CD4-positive, alpha-beta T cell treated with Interleukin-4 for 4 hours (primary cell): Measurements from ENCODE around the gene TPCN2.
"Not testable (repeated sequence)": the region's sequence is repeated elsewhere in the genome, so short reads cannot be mapped to it uniquely, and the experiment has no call there.

Source experiments
- DNase-seq: peaks from one replicate; pipeline ENCODE4 v3.0.0-alpha.2; 2020

The TPCN2 gene

DNA sequence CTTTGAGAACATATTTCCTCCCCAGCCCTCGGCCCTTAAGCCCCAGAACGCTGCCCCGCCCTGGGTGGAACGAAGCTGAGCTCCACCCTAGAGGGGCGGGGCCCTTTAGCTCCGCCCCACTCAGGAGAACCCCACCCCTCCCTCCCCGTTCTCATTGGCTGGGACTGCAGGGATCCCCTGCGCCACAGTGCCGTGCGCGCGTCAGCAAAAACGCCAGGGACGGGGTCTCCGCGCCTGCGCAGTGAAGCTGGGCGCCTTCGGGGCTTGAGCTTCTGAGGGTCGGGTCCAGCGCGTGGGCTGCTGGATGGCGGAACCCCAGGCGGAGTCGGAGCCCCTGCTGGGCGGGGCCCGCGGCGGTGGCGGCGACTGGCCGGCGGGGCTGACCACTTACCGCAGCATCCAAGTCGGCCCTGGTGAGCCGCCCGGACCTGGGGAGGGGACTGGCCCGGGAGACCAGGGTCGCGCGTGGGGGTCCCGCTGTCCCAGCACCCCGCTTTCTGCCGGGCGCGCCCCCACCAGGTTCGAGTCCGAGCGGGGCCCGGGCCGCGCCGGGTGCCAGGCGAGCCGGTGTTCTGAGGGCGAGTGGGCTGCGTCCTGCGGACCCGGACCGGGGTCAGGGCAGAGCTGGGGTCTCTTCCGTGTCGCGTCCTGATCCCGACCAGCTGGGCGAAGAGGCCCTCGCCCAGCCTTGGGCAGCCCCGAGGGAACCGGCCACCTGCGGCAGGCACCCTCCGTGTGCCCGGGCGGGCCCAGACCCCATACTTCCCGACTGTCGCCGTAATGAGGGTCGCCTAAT is at the start of gene TPCN2:
TSS of gene TPCN2 (plus strand) at position 239 of the 796 bp plus-strand sequence. CDS start at position 305, 66 bp downstream.
- peak; percentile 92 for DNase-seq

GRCh38 chr11:68999093-68999747 is 49.5 kb upstream of the TPCN2 start:
- no peak for DNase-seq

DNA sequence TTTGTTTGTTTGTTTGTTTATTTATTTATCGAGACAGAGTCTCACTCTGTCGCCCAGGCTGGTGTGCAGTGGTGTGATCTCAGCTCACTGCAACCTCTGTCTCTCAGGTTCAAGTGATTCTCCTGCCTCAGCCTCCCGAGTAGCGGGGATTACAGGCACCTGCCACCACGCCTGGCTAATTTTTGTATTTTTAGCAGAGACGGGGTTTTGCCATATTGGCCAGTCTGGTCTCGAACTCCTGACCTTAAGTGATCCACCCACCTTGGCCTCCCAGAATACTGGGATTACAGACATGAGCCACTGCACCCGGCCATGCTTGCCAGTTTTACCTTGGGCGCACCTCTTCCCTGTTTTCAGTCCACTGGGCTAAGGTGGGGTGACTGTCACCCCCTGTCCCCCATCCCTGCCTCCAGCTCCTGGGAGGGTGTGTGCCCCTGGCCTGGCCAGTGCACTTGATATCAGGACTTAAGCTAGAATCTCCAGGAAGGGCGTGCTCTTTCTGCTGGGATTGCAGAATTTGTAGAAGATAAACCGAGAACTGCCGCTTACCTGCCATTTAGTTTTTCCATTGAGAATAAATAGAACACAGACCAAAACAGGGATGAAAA is 48.9 kb upstream of the TPCN2 start:
- DNase-seq, result not testable (repeated sequence)

GRCh38 chr11:69000391-69000790 is 48.3 kb upstream of the TPCN2 start:
- no peak for DNase-seq

DNA sequence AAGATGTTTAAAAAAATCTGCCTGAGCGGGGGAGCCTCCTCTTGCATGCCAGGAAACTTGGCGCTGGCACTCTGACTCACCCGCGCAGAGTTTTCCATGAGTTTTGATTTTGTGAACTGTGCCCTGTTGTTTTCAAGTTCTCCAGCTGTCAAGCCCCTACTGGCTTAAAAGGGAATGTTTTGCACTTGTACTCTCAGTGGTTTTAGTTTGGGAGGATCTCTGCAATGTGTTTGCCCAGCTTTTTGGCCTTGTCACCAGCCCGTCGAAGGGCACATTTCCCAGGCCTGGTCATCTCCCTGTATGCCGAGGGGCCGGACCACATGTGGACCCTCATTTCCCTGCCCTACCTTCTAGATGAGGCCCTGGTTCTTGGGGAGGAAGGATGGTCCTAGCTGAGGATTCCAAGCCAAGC is 47.9 kb upstream of the TPCN2 start:
- DNase-seq, result no peak

DNA sequence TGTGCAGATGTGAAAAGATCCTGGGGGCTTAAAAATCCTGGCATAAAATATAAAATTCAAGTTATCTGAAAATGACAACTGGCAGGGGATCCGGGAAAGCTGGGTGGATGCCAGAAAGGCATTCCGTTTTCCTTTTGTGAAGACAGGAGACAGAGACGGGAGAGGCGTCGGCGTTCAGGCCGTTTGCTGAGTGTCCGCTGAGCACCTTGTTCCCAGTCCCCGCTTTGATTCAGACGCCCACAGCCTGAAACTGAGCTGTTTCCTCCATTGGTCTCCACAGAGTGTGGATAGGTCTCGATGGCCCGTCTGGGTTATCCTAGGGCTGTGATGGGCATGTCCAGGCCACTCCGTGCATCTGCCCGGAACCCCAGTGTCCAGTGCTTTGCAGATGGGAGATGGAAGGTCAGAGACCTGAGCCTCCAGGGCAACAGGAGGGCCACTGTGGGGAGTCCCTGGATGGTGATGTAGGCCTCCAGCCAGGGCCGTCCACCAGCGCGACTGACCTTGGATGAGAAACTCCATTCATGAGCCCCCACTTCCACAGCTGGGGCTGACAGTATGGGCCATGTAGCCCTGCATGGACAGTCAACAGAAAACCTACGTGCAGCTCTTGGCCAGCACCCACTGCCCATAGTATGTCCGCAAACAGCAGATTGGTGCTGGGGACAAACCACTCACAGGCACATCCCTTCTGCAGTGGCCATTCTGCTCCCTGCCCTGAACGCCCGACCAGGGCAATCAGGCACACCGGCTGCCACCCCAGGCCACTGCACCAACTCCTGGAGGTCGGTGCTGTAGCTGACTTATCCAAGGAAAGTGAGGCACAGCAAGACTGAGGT is 47.3 kb upstream of the TPCN2 start:
- DNase-seq, result no peak

DNA sequence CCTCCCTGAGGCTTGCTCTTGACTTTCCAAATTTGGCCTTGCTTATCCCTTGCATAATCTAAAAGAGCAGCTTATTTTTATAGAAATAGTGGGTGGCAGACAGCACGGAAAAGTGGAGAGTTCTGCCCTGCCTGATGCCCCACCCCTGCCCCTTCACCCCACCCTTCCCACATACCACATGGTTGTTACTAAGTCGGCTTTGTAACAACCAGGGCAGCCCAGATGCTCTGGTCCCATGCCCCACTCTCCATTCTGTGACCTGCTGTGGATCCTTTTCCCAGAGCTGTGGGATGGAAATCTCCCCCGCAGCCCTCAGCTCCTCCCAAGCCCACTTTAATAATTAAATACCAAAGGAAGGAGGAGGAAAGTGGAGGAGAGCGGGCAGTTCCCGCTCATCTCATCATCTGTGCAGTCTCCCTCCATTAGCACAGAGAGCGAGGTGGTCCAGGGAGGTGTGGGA is 46.6 kb upstream of the TPCN2 start:
- DNase-seq, result no peak

DNA sequence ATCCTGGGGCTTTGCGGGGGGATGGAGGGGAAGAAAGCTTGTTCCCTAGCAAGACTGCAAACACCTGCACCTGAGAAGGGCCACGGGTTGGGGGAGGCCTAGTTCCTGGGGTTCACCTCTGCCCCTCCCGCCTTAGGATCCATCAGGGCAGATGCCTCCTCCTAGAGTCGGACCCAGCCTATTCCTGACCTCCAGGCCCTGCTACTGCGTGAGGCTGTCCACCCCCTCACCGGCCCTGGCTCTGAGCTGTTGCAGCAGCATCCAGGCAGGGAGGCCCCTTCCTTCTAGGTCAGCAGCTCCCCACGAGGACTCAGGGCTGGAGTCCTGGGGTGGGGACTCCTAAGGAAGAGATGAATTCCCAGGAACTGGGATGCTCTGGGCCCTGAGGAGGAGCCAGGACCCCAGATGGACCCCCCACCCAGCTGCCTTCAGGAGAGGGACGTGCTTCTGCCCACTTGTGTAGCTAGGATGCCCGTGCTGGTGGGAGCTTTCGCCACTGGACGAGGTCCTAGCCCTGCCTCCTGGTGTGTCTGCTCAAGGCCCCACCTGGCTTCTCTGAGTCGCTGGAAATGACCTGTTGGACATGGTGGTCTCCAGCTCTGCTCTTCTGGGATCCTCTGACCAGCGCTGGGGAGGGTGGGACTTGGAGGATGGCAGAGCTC is 46.0 kb upstream of the TPCN2 start:
- DNase-seq, result no peak

- DNase-seq, result no peak
Observed at GRCh38 chr11:69003301-69003865, 45.3 kb upstream of the TPCN2 start.

DNA sequence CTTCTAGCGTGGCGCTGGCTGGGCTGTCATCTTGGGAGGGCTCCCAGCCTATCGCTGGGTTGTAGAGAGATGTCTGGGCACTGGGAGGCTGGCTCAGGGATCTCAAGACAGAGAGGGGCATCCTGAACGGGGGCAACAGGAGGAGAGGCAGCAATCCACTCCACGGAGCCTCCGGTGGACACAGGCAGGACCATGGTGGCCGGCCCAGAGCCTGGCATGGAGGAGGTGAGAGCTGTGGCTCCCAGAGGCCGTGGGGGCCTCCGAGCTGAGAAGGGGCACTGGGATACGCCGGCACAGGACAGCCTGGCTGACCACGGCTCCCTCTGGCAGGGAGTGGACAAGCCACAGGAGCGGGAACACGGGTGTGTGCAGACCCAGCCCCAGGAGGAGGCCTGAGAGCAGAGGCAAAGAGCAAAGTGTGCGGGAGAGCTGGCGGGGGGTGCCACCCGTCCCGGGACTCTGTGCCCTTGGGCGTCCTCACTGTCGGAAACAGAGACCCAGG is 44.8 kb upstream of the TPCN2 start:
- DNase-seq, result no peak

DNA sequence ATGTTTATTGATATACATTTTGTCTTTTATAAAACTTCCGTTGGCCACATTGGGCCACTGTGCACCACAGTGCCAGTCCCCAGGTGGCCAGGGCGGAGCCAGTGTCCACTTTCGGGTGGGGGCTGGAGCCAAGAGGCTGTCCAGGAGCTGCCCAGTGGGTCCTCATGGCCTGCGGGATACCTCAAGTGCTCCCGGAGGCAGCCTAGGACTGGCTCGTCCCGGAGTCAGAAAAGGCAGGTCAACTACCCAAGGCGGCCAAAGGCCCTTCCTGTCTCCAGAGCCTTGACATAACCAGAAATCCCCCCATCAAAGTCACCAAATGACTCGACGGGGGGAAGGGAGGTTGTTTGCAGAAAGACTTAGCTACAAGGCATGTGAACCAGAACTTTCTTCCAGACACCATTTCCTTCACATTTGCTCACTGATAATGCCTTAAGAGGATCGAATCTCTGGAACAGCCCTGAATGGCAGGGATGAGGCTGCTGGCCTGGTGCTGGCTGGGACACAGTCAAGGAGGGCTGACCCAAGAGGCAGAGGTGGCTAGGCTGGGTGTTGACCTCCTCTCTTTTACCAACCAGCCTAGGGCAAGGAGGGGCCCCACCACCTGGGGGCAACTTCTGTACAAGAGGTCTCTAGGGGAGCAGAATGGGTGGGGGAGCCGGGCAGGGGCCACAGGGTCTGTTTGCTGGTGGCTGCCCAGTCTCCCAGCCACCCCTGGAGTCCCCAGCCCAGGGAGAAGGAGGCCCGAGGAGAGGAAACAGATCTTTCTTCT is 44.1 kb upstream of the TPCN2 start:
- no peak for DNase-seq

- DNase-seq, result no peak
Observed at GRCh38 chr11:69005183-69005630, 43.5 kb upstream of the TPCN2 start.

- DNase-seq, result no peak
Observed at GRCh38 chr11:69005631-69006368, 42.9 kb upstream of the TPCN2 start.

GRCh38 chr11:69006816-69007215 is 41.9 kb upstream of the TPCN2 start:
- DNase-seq, result no peak

DNA sequence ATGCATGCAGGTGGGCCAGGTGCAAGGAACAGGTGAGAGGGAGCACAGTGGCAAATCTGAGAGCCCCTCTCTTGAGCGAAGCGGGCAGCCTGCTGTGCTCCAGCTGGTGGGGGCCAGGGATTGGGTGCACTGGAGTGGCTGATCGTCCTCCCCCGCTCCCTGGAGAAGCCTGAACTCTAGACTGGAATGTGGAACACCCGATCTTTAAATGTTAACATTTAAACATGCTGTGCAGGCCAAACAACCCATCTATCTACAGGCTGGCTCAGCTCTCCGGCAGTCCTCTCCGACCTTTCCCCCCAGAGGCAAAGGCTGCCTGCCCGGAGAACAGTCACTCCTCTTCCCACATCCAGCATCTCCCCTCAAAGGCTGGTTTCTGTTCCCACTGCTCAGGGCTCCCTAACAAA is 40.8 kb upstream of the TPCN2 start:
- no peak for DNase-seq

DNA sequence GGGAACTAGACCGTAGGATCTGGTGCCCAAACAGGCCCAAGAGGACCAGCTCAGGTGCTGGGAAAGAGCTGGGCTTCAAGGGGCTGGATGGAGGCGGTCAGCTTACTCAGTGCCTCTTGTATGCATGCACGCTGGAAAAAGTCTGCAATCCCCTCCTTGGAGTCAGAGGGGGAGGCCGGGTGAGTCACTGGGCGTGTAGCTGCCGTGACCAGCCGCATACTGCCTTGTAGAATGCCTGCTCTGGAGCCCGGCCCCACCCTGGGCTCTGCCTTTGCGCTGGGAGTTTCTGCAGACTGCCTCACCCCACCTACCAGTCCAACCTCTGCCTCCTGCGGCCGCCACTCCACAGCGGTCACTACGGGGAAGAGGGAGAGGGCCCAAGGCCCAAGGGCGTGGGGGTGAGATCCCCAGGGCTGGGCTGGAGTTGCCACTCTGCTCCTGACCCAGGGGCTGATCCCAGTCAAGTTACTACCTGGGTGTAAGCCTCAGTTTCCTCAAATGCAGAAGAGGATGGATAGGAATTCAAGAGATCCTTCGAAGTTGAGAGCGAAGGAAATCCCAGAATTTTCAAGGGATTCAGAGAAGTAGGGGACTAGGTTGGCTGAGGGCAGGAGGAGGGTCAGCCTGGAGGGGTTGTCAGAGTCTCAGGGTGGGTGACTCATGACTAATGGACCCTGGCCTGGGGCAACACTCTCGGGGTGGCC is 39.8 kb upstream of the TPCN2 start:
- DNase-seq, result no peak

GRCh38 chr11:69009441-69010211 is 39.1 kb upstream of the TPCN2 start:
- DNase-seq, result no peak

- DNase-seq, result no peak
Observed at GRCh38 chr11:69010361-69010891, 38.3 kb upstream of the TPCN2 start.
